Kidney (tissue), 14 donors: ENCODE data around the gene METTL6. TPM values are rescaled to one million over a fixed set of nuclear protein-coding genes. Genes with fewer than 3 reads are reported as not detected.
A peak's percentile ranks its signal among the peaks of the same experiment; 100 is the strongest.

Experiments
- DNase-seq, 5 donors: peaks; one replicate each; pipeline ENCODE4 v3.0.0-alpha.2; 2013 to 2020
- FAIRE-seq: peaks from 2 replicates; lab custom pipeline; 2012; peaks lifted over from hg19 to GRCh38; lab: Jason Lieb, UNC
- H3K27ac ChIP-seq, 2 donors: one replicate each; pipeline ENCODE4 v1.7.0; 2013; ENCODE audit warnings: low read depth in 2 of 2, low read length in 2 of 2, inconsistent platforms in 1 of 2
- H3K27me3 ChIP-seq: one replicate; pipeline ENCODE4 v1.7.1; 2013; ENCODE audit warnings: low read length, inconsistent platforms; ENCODE audit not compliant: control insufficient read depth, insufficient read depth
- H3K36me3 ChIP-seq, 3 donors: one replicate each; pipeline versions ENCODE4 v1.7.0 to v1.7.1; 2013; ENCODE audit warnings: low read length in 3 of 3, control low read depth in 1 of 3, inconsistent platforms in 1 of 3; ENCODE audit not compliant: insufficient read depth in 3 of 3, control insufficient read depth in 2 of 3
- H3K4me1 ChIP-seq, 3 donors: one replicate each; pipeline versions ENCODE4 v1.7.0 to v1.7.1; 2013; ENCODE audit warnings: low read length in 3 of 3, inconsistent platforms in 1 of 3, low read depth in 1 of 3; ENCODE audit not compliant: control insufficient read depth in 2 of 3, insufficient read depth in 2 of 3
- H3K4me3 ChIP-seq, 3 donors: one replicate each; pipeline versions ENCODE4 v1.7.0 to v1.8.1; 2013; ENCODE audit warnings: low read length in 3 of 3, control low read depth in 1 of 3, inconsistent platforms in 1 of 3
- H3K9ac ChIP-seq, 3 donors: one replicate each; pipeline versions ENCODE4 v1.7.0 to v1.7.1; 2013; ENCODE audit warnings: low read length in 3 of 3, control low read depth in 1 of 3, inconsistent platforms in 1 of 3
- H3K9me3 ChIP-seq, 3 donors: one replicate each; pipeline versions ENCODE4 v1.7.0 to v1.7.1; 2013; ENCODE audit warnings: low read length in 3 of 3, control low read depth in 1 of 3, inconsistent platforms in 1 of 3; ENCODE audit not compliant: control insufficient read depth in 2 of 3, insufficient read depth in 1 of 3
- CTCF ChIP-seq: IDR thresholded peaks from 3 replicates; pipeline ENCODE4 v1.5.1; 2012; ENCODE audit warnings: mild to moderate bottlenecking, moderate library complexity, borderline replicate concordance; ENCODE audit not compliant: insufficient read depth; ENCODE audit errors: extremely low read depth
- intact Hi-C: fragments of 100-400 bp; cut with DNase I; formaldehyde crosslinking; loops from one replicate; pipeline ENCODE4 v1.11.1; 2022
- polyA plus RNA-seq: library from polyadenylated mRNA; stranded (reverse); fragments of 350-450 nt; fragmentation: Illumina TruSeq; extraction: RNeasy Lipid Tissue Mini Kit (QIAGEN cat#74804); gene quantifications from one replicate; pipeline ENCODE4 v1.2.3, GENCODE V29; 2014; ENCODE audit warnings: low read depth, low replicate concordance; ENCODE audit not compliant: insufficient read depth
- total RNA-seq: library from RNA; stranded (reverse); fragmentation: NEBNext Ultra II Directional; extraction: Animal tissue kit (Norgen Biotek cat#: 25700); gene quantifications from one replicate; pipeline ENCODE4 v1.2.1, GENCODE V29; 2021
- donor health status: control.
- donor health status: control.
- donor health status: control.
- donor health status: control.
- donor health status: control.
- donor health status: DM: yes; HTN: yes; CAD: no.
- donor health status: Normal renal cell carcinoma (clear cell type).

The METTL6 gene
- total and polyA plus RNA-seq, 2 donors from 2014 or later = 9.7 to 18.6 TPM

GRCh38 chr3:15430624-15431023, 3.3 kb upstream of the METTL6 start:
- H3K27me3 ChIP-seq = no peaks in the 10 kb centered on the region
- H3K4me1 ChIP-seq = peaks cover 0 to 16% (median 3%) of the 10 kb centered on the region in 3 donors
- FAIRE-seq (no peak), DNase-seq (no peak)
- intact Hi-C loops = no loop called here
- no peak overlapping the region for H3K4me3 ChIP-seq
- no peak overlapping the region for H3K9ac ChIP-seq
- H3K36me3 ChIP-seq = peaks cover 0 to 25% (median 25%) of the 10 kb centered on the region in 3 donors
- no peaks in the 10 kb centered on the region for H3K9me3 ChIP-seq
- no peak overlapping the region for H3K27ac ChIP-seq
- no peak for TF ChIP-seq CTCF

GRCh38 chr3:15429080-15429479, 1.7 kb upstream of the METTL6 start:
- FAIRE-seq (no peak), DNase-seq (no peak)
- no peak for TF ChIP-seq CTCF
- Histone ChIP-seq H3K9me3 (no peaks in the 10 kb centered on the region), H3K27me3 (no peaks in the 10 kb centered on the region), H3K9ac (no peak overlapping the region), H3K4me3 (peak overlapping the region in 2 of 3 donors; percentile 89 to 97), H3K27ac (no peak overlapping the region), H3K36me3 (peaks cover 0 to 11% (median 10%) of the 10 kb centered on the region in 3 donors), H3K4me1 (peaks cover 0 to 16% (median 3%) of the 10 kb centered on the region in 3 donors)
- intact Hi-C loops = no loop called here

GRCh38 chr3:15428539-15428938, 1.2 kb upstream of the METTL6 start:
- Histone ChIP-seq H3K9me3 (no peaks in the 10 kb centered on the region), H3K27ac (no peak overlapping the region), H3K36me3 (peaks cover 0 to 7% (median 5%) of the 10 kb centered on the region in 3 donors), H3K4me1 (peaks cover 0 to 16% (median 3%) of the 10 kb centered on the region in 3 donors), H3K9ac (peak overlapping the region in 2 of 3 donors; percentile 34 to 97), H3K4me3 (peak overlapping the region; percentile 89 to 97 (median 89)), H3K27me3 (no peaks in the 10 kb centered on the region)
- DNase-seq (peak in 1 of 5 donors; percentile 12), FAIRE-seq (no peak)
- no peak for TF ChIP-seq CTCF
- intact Hi-C loops = no loop called here

- no peaks in the 10 kb centered on the region for H3K27me3 ChIP-seq
- intact Hi-C loops = no loop called here
- H3K36me3 ChIP-seq = peaks cover 0 to 4% (median 0%) of the 10 kb centered on the region in 3 donors
- no peak for TF ChIP-seq CTCF
- H3K9me3 ChIP-seq = no peaks in the 10 kb centered on the region
- peak overlapping the region; percentile 78 to 97 (median 85) for H3K9ac ChIP-seq
- H3K4me1 ChIP-seq = peaks cover 0 to 16% (median 3%) of the 10 kb centered on the region in 3 donors
- FAIRE-seq (no peak), DNase-seq (peak in 2 of 5 donors; percentile 8 to 38)
- peak overlapping the region; percentile 63 to 65 for H3K27ac ChIP-seq
- peak overlapping the region; percentile 89 to 97 (median 89) for H3K4me3 ChIP-seq
Measured at GRCh38 chr3:15427981-15428380, 637 bp upstream of the METTL6 start.
